ENCODE measurements around the gene MOK. TPM values are rescaled to one million over a fixed set of nuclear protein-coding genes. Genes with fewer than 3 reads are reported as not detected.

MOK gene
- total RNA-seq, 4 donors from 2014 or later, result 1.0 to 23.0 (median 11.9) TPM

DNA sequence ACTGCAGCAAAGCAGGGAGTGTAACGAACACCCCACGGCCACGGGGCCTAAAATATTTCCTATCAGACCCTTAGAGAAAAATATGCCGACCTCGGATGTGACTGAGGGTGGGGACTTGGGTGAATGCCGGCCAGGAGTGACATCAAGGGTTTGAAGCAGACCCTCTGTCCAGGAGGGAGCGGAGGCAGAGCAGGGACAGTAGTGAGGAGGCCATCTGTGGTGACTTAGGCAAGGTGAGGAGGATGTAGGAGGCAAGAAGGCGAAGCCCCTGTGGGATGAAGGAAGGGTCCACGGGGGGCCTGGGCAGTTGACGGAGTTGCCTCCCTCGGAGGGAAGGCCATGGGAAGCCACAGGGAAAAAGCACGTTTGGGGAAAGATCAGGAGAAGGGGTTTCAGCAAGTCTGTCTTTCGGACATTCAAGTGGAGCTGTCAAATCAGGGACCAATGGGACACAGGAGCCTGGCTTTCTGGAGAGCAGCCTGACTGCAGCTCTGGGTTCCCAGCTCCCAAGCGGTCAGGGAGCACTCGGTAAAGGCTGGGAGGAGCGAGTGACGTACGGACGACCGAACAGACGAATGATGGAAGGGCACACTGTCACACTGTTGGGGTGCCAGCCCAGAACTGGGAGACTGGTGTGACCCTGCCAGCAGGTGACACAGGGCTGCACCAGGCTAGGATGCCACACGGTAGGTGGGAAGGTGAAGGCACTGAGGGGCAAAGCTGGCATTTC, 74.3 kb downstream of the MOK start:
- Histone ChIP-seq H3K36me3 (no peaks in the 10 kb centered on the region), H3K27me3 (no peaks in the 10 kb centered on the region), H3K4me3 (no peak overlapping the region), H3K4me1 (peaks cover 0 to 2% of the 10 kb centered on the region in 2 donors), H3K27ac (no peak overlapping the region), H3K9me3 (no peaks in the 10 kb centered on the region)
- no peak for TF ChIP-seq POLR2A (IDR thresholded peaks at IDR 0.05)
- TF ChIP-seq CTCF (IDR thresholded peaks at IDR 0.05), result no peak
- intact Hi-C loops (cut with DNase I; ENCODE audit: low total_unique reads), result loop anchor here (10.0 kb wide), 1 partner anchor 84 kb away; the partner anchor contains the start of gene ZNF839
- no peak for DNase-seq

- TF ChIP-seq POLR2A (IDR thresholded peaks at IDR 0.05), result no peak
- TF ChIP-seq CTCF (IDR thresholded peaks at IDR 0.05), result no peak
- no peak overlapping the region for H3K4me3 ChIP-seq
- H3K27ac ChIP-seq, result no peak overlapping the region
- H3K27me3 ChIP-seq, result no peaks in the 10 kb centered on the region
- DNase-seq, result no peak
- no peaks in the 10 kb centered on the region for H3K4me1 ChIP-seq
- no peaks in the 10 kb centered on the region for H3K36me3 ChIP-seq
- intact Hi-C loops (cut with DNase I; ENCODE audit: low total_unique reads), result loop anchor here (10.0 kb wide), 1 partner anchor 85 kb away; the partner anchor contains the start of gene ZNF839
- no peaks in the 10 kb centered on the region for H3K9me3 ChIP-seq
These were observed 75.2 kb downstream of the MOK start for GRCh38 chr14:102229739-102230092.

- H3K27me3 ChIP-seq, result no peaks in the 10 kb centered on the region
- TF ChIP-seq CTCF (IDR thresholded peaks at IDR 0.05), result no peak
- no peak for TF ChIP-seq POLR2A (IDR thresholded peaks at IDR 0.05)
- no peak for DNase-seq
- H3K36me3 ChIP-seq, result no peaks in the 10 kb centered on the region
- H3K27ac ChIP-seq, result no peak overlapping the region
- H3K4me3 ChIP-seq, result no peak overlapping the region
- H3K4me1 ChIP-seq, result no peaks in the 10 kb centered on the region
- intact Hi-C loops (cut with DNase I; ENCODE audit: low total_unique reads), result no loop called here
- H3K9me3 ChIP-seq, result no peaks in the 10 kb centered on the region
These were observed 75.8 kb downstream of the MOK start for GRCh38 chr14:102229071-102229738.

- Histone ChIP-seq H3K27me3 (no peaks in the 10 kb centered on the region), H3K36me3 (no peaks in the 10 kb centered on the region), H3K9me3 (no peaks in the 10 kb centered on the region), H3K4me1 (no peaks in the 10 kb centered on the region), H3K4me3 (no peak overlapping the region), H3K27ac (no peak overlapping the region)
- TF ChIP-seq CTCF (IDR thresholded peaks at IDR 0.05) (no peak), POLR2A (IDR thresholded peaks at IDR 0.05) (no peak)
- intact Hi-C loops (cut with DNase I; ENCODE audit: low total_unique reads), result no loop called here
- DNase-seq, result no peak
These were observed 77.6 kb downstream of the MOK start for GRCh38 chr14:102227184-102227964.

All from uterus (tissue), 4 donors.